ENCODE results near the gene GABRR3.
"Not testable (repeated sequence)": the region's sequence is repeated elsewhere in the genome, so short reads cannot be mapped to it uniquely, and the experiment has no call there.

Gene GABRR3

GRCh38 chr3:98012979-98013378 lies 22.1 kb downstream of the GABRR3 start:
- DNase-seq (ENCODE audit: low read depth): peak; percentile 25
- TF ChIP-seq CTCF (conservative IDR thresholded peaks at IDR 0.05; ENCODE audit: low read length): no peak
- H3K4me3 ChIP-seq (ENCODE audit: low read length): no peak overlapping the region

GRCh38 chr3:98010883-98011449 lies 24.1 kb downstream of the GABRR3 start:
- H3K4me3 ChIP-seq (ENCODE audit: low read length); DNase-seq (ENCODE audit: low read depth): not testable (repeated sequence)

- no peak for TF ChIP-seq CTCF (conservative IDR thresholded peaks at IDR 0.05; ENCODE audit: low read length)
- DNase-seq (ENCODE audit: low read depth): no peak
- H3K4me3 ChIP-seq (ENCODE audit: low read length): no peak overlapping the region
Observed at GRCh38 chr3:98010194-98010882, 24.8 kb downstream of the GABRR3 start.

GRCh38 chr3:98008855-98009254 lies 26.3 kb downstream of the GABRR3 start:
- no peak overlapping the region for H3K4me3 ChIP-seq (ENCODE audit: low read length)
- no peak for DNase-seq (ENCODE audit: low read depth)
- TF ChIP-seq CTCF (conservative IDR thresholded peaks at IDR 0.05; ENCODE audit: low read length): no peak

GRCh38 chr3:98005438-98005837 lies 29.7 kb downstream of the GABRR3 start:
- TF ChIP-seq CTCF (conservative IDR thresholded peaks at IDR 0.05; ENCODE audit: low read length): no peak
- H3K4me3 ChIP-seq (ENCODE audit: low read length): no peak overlapping the region
- DNase-seq (ENCODE audit: low read depth): no peak

GRCh38 chr3:98004721-98005120 lies 30.4 kb downstream of the GABRR3 start:
- no peak for DNase-seq (ENCODE audit: low read depth)
- no peak for TF ChIP-seq CTCF (conservative IDR thresholded peaks at IDR 0.05; ENCODE audit: low read length)
- H3K4me3 ChIP-seq (ENCODE audit: low read length): no peak overlapping the region

- no peak for TF ChIP-seq CTCF (conservative IDR thresholded peaks at IDR 0.05; ENCODE audit: low read length)
- DNase-seq (ENCODE audit: low read depth): no peak
- no peak overlapping the region for H3K4me3 ChIP-seq (ENCODE audit: low read length)
Observed at GRCh38 chr3:98003306-98003969, 31.7 kb downstream of the GABRR3 start.
